Vagina (tissue), 2 donors: ENCODE measurements around the gene SFT2D3. TPM values are rescaled to one million over a fixed set of nuclear protein-coding genes. Genes with fewer than 3 reads are reported as not detected.
A peak's percentile ranks its signal among the peaks of the same experiment; 100 is the strongest.

ENCODE experiments used
- DNase-seq, 2 donors: peaks; one replicate each; pipeline ENCODE4 v3.0.0-alpha.2; 2017; ENCODE audit errors: extremely low spot score in 2 of 2
- H3K27ac ChIP-seq: fragments of 200-600 bp; sonication (generic); one replicate; pipeline ENCODE4 v1.5.1; 2019
- H3K27me3 ChIP-seq: fragments of 200-600 bp; sonication (generic); one replicate; pipeline ENCODE4 v1.5.1; 2019
- H3K36me3 ChIP-seq, 2 donors: fragments of 200-600 bp; sonication (generic); one replicate each; pipeline ENCODE4 v1.5.1; 2017 to 2019
- H3K4me1 ChIP-seq: fragments of 200-600 bp; sonication (generic); one replicate; pipeline ENCODE4 v1.5.1; 2019
- H3K4me3 ChIP-seq, 2 donors: fragments of 200-600 bp; sonication (generic); 1 replicate in 1 of 2; 2 replicates in 1 of 2; pipeline ENCODE4 v1.5.1; 2016 to 2019
- H3K9me3 ChIP-seq: fragments of 200-600 bp; sonication (generic); one replicate; pipeline ENCODE4 v1.5.1; 2019
- CTCF ChIP-seq, 3 experiments: fragments of 450-650 bp in 2 of 3; fragments of 200-600 bp in 1 of 3; sonication (generic) in 1 of 3; IDR thresholded peaks; one replicate each; pipeline ENCODE4 v1.5.1; 2017 to 2019; ENCODE audit warnings: antibody characterized with exemption in 3 of 3, mild to moderate bottlenecking in 2 of 3, moderate library complexity in 2 of 3
- POLR2A ChIP-seq, 2 donors: fragments of 450-650 bp; IDR thresholded peaks; one replicate each; pipeline ENCODE4 v1.6.1; 2017; ENCODE audit warnings: antibody characterized with exemption in 2 of 2, mild to moderate bottlenecking in 2 of 2, moderate library complexity in 2 of 2
- POLR2AphosphoS5 ChIP-seq, 2 donors: sonication (generic); formaldehyde crosslinking; IDR thresholded peaks; one replicate each; pipeline ENCODE4 v1.9.0; 2017; ENCODE audit warnings: antibody characterized with exemption in 2 of 2, mild to moderate bottlenecking in 2 of 2, low read depth in 1 of 2; ENCODE audit not compliant: insufficient read depth in 1 of 2
- intact Hi-C: fragments of 100-400 bp; cut with DNase I; formaldehyde crosslinking; loops from one replicate; pipeline ENCODE4 v1.15.1; 2023
- total RNA-seq: library from RNA; depleted of rRNA; stranded (reverse); fragments of >200 nt; gene quantifications from one replicate; pipeline ENCODE4 v1.2.3, GENCODE V29; 2016

SFT2D3 gene
- total RNA-seq, 1 donor from 2014 or later: 3.7 TPM

DNA sequence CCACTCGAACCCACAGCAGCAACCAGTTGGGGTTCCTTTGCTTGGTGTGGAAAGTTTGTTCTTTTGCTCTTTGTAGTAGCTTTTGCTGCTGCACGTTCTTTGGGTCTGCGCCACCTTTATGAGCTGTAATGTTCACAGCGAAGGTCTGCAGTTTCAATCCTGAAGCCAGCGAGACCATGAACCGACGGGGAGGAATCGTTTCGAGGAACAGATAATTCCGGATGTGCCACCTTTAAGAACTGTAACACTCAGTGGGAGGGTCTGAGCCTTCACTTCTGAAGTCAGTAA, 41.1 kb upstream of the SFT2D3 start:
- TF ChIP-seq POLR2AphosphoS5 (IDR thresholded peaks at IDR 0.05; ENCODE audit: insufficient read depth in 1 of 2, low read depth in 1 of 2): no peak
- no peak for TF ChIP-seq POLR2A (IDR thresholded peaks at IDR 0.05)
- no peak for TF ChIP-seq CTCF (IDR thresholded peaks at IDR 0.05)
- DNase-seq: no peak
- Histone ChIP-seq H3K36me3 (no peaks in the 10 kb centered on the region), H3K27me3 (no peaks in the 10 kb centered on the region), H3K27ac (no peak overlapping the region), H3K4me3 (no peak overlapping the region), H3K4me1 (peaks cover 68% of the 10 kb centered on the region), H3K9me3 (no peaks in the 10 kb centered on the region)
- intact Hi-C loops: no loop called here

- peak overlapping the region; percentile 27 for H3K27ac ChIP-seq
- H3K27me3 ChIP-seq: no peaks in the 10 kb centered on the region
- H3K36me3 ChIP-seq: no peaks in the 10 kb centered on the region
- H3K9me3 ChIP-seq: no peaks in the 10 kb centered on the region
- H3K4me3 ChIP-seq: no peak overlapping the region
- peaks cover 71% of the 10 kb centered on the region for H3K4me1 ChIP-seq
- intact Hi-C loops: no loop called here
- no peak for DNase-seq
- TF ChIP-seq POLR2A (IDR thresholded peaks at IDR 0.05) (no peak), POLR2AphosphoS5 (IDR thresholded peaks at IDR 0.05; ENCODE audit: insufficient read depth in 1 of 2, low read depth in 1 of 2) (no peak), CTCF (IDR thresholded peaks at IDR 0.05) (no peak)
Observed at GRCh38 chr2:127661072-127661649, 40.1 kb upstream of the SFT2D3 start.

DNA sequence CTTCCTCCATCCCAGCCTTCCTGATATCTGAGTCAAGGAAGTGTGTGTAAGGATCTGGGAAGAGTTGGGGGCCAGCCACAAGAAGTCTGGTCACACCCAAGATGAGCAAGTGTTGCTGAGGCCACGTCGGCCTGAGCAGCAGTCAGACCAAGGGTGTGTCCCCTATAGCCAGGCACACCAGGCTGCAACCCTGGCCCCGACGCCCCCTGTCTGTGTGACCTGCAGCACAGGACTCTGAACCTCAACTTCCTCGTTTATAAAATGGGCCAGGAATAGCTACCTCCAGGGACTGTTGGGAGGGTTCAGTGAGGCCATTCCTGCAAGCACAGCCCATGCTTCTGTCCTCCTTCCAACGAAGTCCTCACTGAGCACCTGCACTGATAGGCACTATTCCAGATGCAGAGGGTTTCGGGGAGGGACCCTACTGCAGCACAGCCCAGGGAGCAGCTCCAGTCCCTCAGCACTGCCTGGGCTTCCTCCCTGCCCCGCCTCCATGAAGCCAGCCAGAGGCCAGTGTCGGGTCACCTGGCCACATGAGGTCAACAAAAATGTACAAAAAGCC, 39.3 kb upstream of the SFT2D3 start:
- H3K4me3 ChIP-seq: no peak overlapping the region
- H3K27me3 ChIP-seq: no peaks in the 10 kb centered on the region
- peaks cover 69% of the 10 kb centered on the region for H3K4me1 ChIP-seq
- intact Hi-C loops: no loop called here
- H3K9me3 ChIP-seq: no peaks in the 10 kb centered on the region
- TF ChIP-seq POLR2AphosphoS5 (IDR thresholded peaks at IDR 0.05; ENCODE audit: insufficient read depth in 1 of 2, low read depth in 1 of 2): peak in 1 of 2 donors; percentile 34
- TF ChIP-seq POLR2A (IDR thresholded peaks at IDR 0.05): no peak
- no peaks in the 10 kb centered on the region for H3K36me3 ChIP-seq
- no peak overlapping the region for H3K27ac ChIP-seq
- DNase-seq: no peak

DNA sequence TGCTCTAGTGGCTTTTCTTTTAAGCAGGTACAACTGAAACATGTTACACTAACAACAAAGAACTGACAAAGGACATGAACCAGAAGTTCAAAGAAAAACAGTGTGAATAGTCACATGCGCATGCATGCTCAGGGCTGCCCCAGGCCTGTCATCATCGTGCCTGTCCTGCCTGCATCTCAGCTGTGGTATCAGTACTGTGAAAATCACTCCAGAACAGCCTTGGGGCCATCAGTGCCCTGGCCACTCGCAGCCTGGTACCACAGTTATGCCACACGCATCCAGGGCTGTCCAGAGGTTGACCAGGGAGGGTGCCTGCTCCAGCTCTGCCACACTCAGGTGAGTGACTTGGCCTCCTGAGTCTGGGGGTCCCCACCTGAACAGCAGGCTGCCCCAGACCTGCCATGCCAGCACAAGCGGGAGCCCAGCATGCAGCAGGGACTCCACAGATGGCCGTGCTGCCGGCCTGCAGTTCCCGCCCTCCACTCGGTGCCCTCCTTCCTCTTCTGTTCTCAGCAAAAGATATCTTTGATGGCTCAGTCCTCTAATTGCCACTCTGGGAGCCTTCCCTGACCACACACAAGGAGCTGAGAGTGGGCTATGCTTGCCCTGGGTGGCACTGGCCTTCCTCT, 38.2 kb upstream of the SFT2D3 start:
- H3K27me3 ChIP-seq: no peaks in the 10 kb centered on the region
- TF ChIP-seq POLR2A (IDR thresholded peaks at IDR 0.05) (no peak), CTCF (IDR thresholded peaks at IDR 0.05) (no peak), POLR2AphosphoS5 (IDR thresholded peaks at IDR 0.05; ENCODE audit: insufficient read depth in 1 of 2, low read depth in 1 of 2) (no peak)
- H3K4me1 ChIP-seq: peaks cover 59% of the 10 kb centered on the region
- H3K36me3 ChIP-seq: no peaks in the 10 kb centered on the region
- H3K9me3 ChIP-seq: no peaks in the 10 kb centered on the region
- DNase-seq: no peak
- H3K4me3 ChIP-seq: peak overlapping the region; percentile 6 to 48
- intact Hi-C loops: no loop called here
- H3K27ac ChIP-seq: no peak overlapping the region

- Histone ChIP-seq H3K27ac (peak overlapping the region; percentile 36), H3K4me3 (peak overlapping the region; percentile 6 to 48), H3K9me3 (no peaks in the 10 kb centered on the region), H3K36me3 (no peaks in the 10 kb centered on the region), H3K27me3 (no peaks in the 10 kb centered on the region), H3K4me1 (peaks cover 54% of the 10 kb centered on the region)
- no peak for DNase-seq
- no peak for TF ChIP-seq POLR2AphosphoS5 (IDR thresholded peaks at IDR 0.05; ENCODE audit: insufficient read depth in 1 of 2, low read depth in 1 of 2)
- TF ChIP-seq CTCF (IDR thresholded peaks at IDR 0.05): no peak
- TF ChIP-seq POLR2A (IDR thresholded peaks at IDR 0.05): no peak
- intact Hi-C loops: no loop called here
Observed at GRCh38 chr2:127663566-127664064, 37.7 kb upstream of the SFT2D3 start.
